Posterior vena cava (tissue), 2 donors: Measurements from ENCODE around the gene DNAAF3. TPM values are rescaled to one million over a fixed set of nuclear protein-coding genes. Genes with fewer than 3 reads are reported as not detected.

ENCODE experiments used
- microRNA-seq, 2 donors: library from miRNA; unstranded; fragments of <30 nt; microRNA quantifications; one replicate each; pipeline ENCODE4 v1.2.0, GENCODE V29; 2020 to 2021; ENCODE audit warnings: borderline microRNAs expressed in 2 of 2
- total RNA-seq, 2 donors: library from RNA; stranded (reverse); fragmentation: NEBNext Ultra II Directional; extraction: Animal tissue kit (Norgen Biotek cat#: 25700); gene quantifications; one replicate each; pipeline ENCODE4 v1.2.1, GENCODE V29; 2021
- donor health status: DM: yes; HTN: yes; CAD: no.
- donor health status: DM: yes; HTN: yes; CAD: no.

Gene DNAAF3
- total RNA-seq, 2 donors from 2014 or later: not detected

Small RNAs within 50 kb of the gene (microRNA-seq; reads per million reads assigned to microRNA genes)
- 0 reads per million in 2 donors for gene MIR7975

Other genes starting within 250 kb of the DNAAF3 start
- not detected for gene NLRP7, start 219.1 kb downstream of the DNAAF3 start, total RNA-seq
- 1 to 10 TPM in 1 of 2 donors, under 1 TPM in 1; 0.29 to 3.0 TPM for gene NLRP2, start 200.2 kb downstream of the DNAAF3 start, total RNA-seq
- under 1 TPM in 1 of 2 donors, not detected in 1; 0.19 TPM for gene GP6, start 128.3 kb downstream of the DNAAF3 start, total RNA-seq
- gene RDH13, start 103.5 kb downstream of the DNAAF3 start, total RNA-seq: 1 to 10 TPM; 7.8 to 8.1 TPM
- 1 to 10 TPM in 1 of 2 donors, under 1 TPM in 1; 0.38 to 2.1 TPM for gene EPS8L1, start 90.7 kb downstream of the DNAAF3 start, total RNA-seq
- gene PPP1R12C, start 49.0 kb downstream of the DNAAF3 start, total RNA-seq: 100 to 1,000 TPM; 207 to 252 TPM
- gene TNNT1, start 17.4 kb downstream of the DNAAF3 start, total RNA-seq: not detected
- not detected for gene TNNI3, start 8.9 kb downstream of the DNAAF3 start, total RNA-seq
- gene SYT5, start 13.7 kb upstream of the DNAAF3 start, total RNA-seq: not detected
- gene PTPRH, start 42.9 kb upstream of the DNAAF3 start, total RNA-seq: 1 to 10 TPM in 1 of 2 donors, under 1 TPM in 1; 0.81 to 1.6 TPM
- 1 to 10 TPM; 1.6 to 1.7 TPM for gene TMEM86B, start 62.1 kb upstream of the DNAAF3 start, total RNA-seq
- gene PPP6R1, start 92.4 kb upstream of the DNAAF3 start, total RNA-seq: 10 to 100 TPM; 40.6 to 46.0 TPM
- 10 to 100 TPM; 19.8 to 20.1 TPM for gene HSPBP1, start 113.5 kb upstream of the DNAAF3 start, total RNA-seq
- 1 to 10 TPM; 7.2 to 9.2 TPM for gene BRSK1, start 117.4 kb upstream of the DNAAF3 start, total RNA-seq
- gene TMEM150B, start 158.7 kb upstream of the DNAAF3 start, total RNA-seq: 1 to 10 TPM; 1.9 to 5.4 TPM
- gene KMT5C, start 173.3 kb upstream of the DNAAF3 start, total RNA-seq: 1 to 10 TPM; 3.9 to 6.3 TPM
- gene COX6B2, start 188.1 kb upstream of the DNAAF3 start, total RNA-seq: 1 to 10 TPM in 1 of 2 donors, not detected in 1; 1.3 TPM
- not detected for gene GARIN5B, start 196.6 kb upstream of the DNAAF3 start, total RNA-seq
- not detected for gene IL11, start 203.8 kb upstream of the DNAAF3 start, total RNA-seq
- gene TMEM190, start 210.2 kb upstream of the DNAAF3 start, total RNA-seq: not detected
- under 1 TPM; 0.69 to 0.90 TPM for gene TMEM238, start 217.7 kb upstream of the DNAAF3 start, total RNA-seq
- 1,000 to 10,000 TPM in 1 of 2 donors, 100 to 1,000 TPM in 1; 882 to 1,056 TPM for gene RPL28, start 219.3 kb upstream of the DNAAF3 start, total RNA-seq
- gene UBE2S, start 241.2 kb upstream of the DNAAF3 start, total RNA-seq: 10 to 100 TPM; 17.6 to 23.3 TPM